C4-2B (cell line): ENCODE data around the gene MYL5.

Experiments
- ZFX ChIP-seq: fragments of 450-650 bp; IDR thresholded peaks from 2 replicates; pipeline ENCODE4 v1.6.1; 2017
- TF ChIP-seq, protein P1 (sequence below): fragments of 450-650 bp; conservative IDR thresholded peaks from 2 replicates; pipeline ENCODE4 v1.5.1; 2017; ENCODE audit warnings: mild to moderate bottlenecking

DNA sequence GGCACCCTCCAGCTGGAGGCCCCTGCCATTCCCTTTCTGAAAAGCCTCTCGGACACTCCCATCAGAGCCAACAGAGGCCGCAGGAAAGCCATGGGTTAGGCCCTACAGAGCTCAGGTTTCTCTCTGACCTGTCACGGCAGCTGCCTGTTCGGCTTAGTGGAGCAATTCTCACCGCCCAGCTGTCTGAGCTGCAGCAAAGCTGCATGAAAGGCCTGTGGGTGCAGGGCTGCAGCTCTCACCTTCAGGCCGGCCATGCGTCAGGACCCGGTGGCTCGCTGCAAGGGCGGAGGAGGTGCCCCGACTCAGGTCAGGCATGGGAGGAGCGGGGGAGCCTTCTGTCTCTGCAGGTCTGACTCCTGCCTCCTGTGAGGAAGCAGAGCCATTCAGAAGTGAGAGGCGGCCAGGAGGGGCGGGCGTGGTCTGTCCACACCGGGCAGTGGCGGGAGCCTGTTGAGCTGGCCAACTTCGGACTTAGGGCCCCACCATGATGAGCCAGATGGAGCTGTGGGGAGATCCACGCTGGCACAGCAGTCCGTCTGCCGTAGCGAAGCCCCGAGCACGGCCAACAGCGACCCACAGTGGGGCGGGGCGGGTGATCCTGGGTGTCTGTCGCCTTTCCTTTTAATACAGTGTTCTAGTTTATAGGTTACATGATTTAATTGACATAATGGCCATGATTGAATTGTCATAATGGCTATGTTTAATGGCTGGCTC lies 25.6 kb upstream of the MYL5 start:
- TF ChIP-seq, protein P1, sequence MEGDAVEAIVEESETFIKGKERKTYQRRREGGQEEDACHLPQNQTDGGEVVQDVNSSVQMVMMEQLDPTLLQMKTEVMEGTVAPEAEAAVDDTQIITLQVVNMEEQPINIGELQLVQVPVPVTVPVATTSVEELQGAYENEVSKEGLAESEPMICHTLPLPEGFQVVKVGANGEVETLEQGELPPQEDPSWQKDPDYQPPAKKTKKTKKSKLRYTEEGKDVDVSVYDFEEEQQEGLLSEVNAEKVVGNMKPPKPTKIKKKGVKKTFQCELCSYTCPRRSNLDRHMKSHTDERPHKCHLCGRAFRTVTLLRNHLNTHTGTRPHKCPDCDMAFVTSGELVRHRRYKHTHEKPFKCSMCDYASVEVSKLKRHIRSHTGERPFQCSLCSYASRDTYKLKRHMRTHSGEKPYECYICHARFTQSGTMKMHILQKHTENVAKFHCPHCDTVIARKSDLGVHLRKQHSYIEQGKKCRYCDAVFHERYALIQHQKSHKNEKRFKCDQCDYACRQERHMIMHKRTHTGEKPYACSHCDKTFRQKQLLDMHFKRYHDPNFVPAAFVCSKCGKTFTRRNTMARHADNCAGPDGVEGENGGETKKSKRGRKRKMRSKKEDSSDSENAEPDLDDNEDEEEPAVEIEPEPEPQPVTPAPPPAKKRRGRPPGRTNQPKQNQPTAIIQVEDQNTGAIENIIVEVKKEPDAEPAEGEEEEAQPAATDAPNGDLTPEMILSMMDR, result no peak
- no peak for TF ChIP-seq ZFX
